ENCODE measurements around the gene KLHL30. TPM values are rescaled to one million over a fixed set of nuclear protein-coding genes. Genes with fewer than 3 reads are reported as not detected.

The KLHL30 gene
- total RNA-seq, 4 donors from 2014 or later, result 0.14 to 5.6 TPM; not detected in 2

GRCh38 chr2:238173692-238174091 lies 35.2 kb downstream of the KLHL30 start:
- in situ Hi-C loops (cut with MboI; ENCODE audit: low pct_ligation_motif_present in 1 of 4, low pct_unique_long_range_greater_than_20kb in 1 of 4, low sequenced_read_pairs in 3 of 4) (no loop called here), intact Hi-C loops (cut with DNase I; ENCODE audit: low total_unique reads) (no loop called here)
- WGBS, 2 donors (ENCODE audit: low coverage in 1 of 2), result 88% methylated on average over 2 of the region's 2 CpGs; no CpG with 5 or more reads in 1 of the 2 donors
- no peak overlapping the region for H3K27ac ChIP-seq
- peaks cover 4 to 25% (median 11%) of the 10 kb centered on the region in 4 donors for H3K4me1 ChIP-seq
- H3K4me3 ChIP-seq, result no peak overlapping the region
- peaks cover 0 to 38% (median 18%) of the 10 kb centered on the region in 4 donors for H3K36me3 ChIP-seq
- no peak for DNase-seq
- TF ChIP-seq POLR2AphosphoS5 (IDR thresholded peaks at IDR 0.05) (no peak), EP300 (IDR thresholded peaks at IDR 0.05; ENCODE audit: low read depth) (no peak), CTCF (IDR thresholded peaks at IDR 0.05) (no peak), POLR2A (IDR thresholded peaks at IDR 0.05) (no peak)
- no peaks in the 10 kb centered on the region for H3K9me3 ChIP-seq
- no peaks in the 10 kb centered on the region for H3K27me3 ChIP-seq

GRCh38 chr2:238174291-238174690 lies 35.8 kb downstream of the KLHL30 start:
- H3K4me1 ChIP-seq, result peaks cover 4 to 20% (median 9%) of the 10 kb centered on the region in 4 donors
- H3K9me3 ChIP-seq, result no peaks in the 10 kb centered on the region
- H3K27ac ChIP-seq, result peak overlapping the region in 1 of 4 donors; percentile 28
- no peak for DNase-seq
- in situ Hi-C loops (cut with MboI; ENCODE audit: low pct_ligation_motif_present in 1 of 4, low pct_unique_long_range_greater_than_20kb in 1 of 4, low sequenced_read_pairs in 3 of 4), result no loop called here
- intact Hi-C loops (cut with DNase I; ENCODE audit: low total_unique reads), result no loop called here
- no peak overlapping the region for H3K4me3 ChIP-seq
- 92 to 100% methylated on average over 1 to 8 of the region's 8 CpGs for WGBS, 2 donors (ENCODE audit: low coverage in 1 of 2)
- TF ChIP-seq EP300 (IDR thresholded peaks at IDR 0.05; ENCODE audit: low read depth) (no peak), CTCF (IDR thresholded peaks at IDR 0.05) (no peak), POLR2A (IDR thresholded peaks at IDR 0.05) (no peak), POLR2AphosphoS5 (IDR thresholded peaks at IDR 0.05) (no peak)
- no peaks in the 10 kb centered on the region for H3K27me3 ChIP-seq
- H3K36me3 ChIP-seq, result peaks cover 0 to 44% (median 21%) of the 10 kb centered on the region in 4 donors

GRCh38 chr2:238174701-238175100 lies 36.2 kb downstream of the KLHL30 start:
- DNase-seq, result peak; percentile 44
- Histone ChIP-seq H3K27me3 (no peaks in the 10 kb centered on the region), H3K4me3 (no peak overlapping the region), H3K9me3 (no peaks in the 10 kb centered on the region), H3K4me1 (peaks cover 4 to 16% (median 6%) of the 10 kb centered on the region in 4 donors), H3K36me3 (peaks cover 0 to 48% (median 23%) of the 10 kb centered on the region in 4 donors), H3K27ac (peak overlapping the region in 1 of 4 donors; percentile 28)
- in situ Hi-C loops (cut with MboI; ENCODE audit: low pct_ligation_motif_present in 1 of 4, low pct_unique_long_range_greater_than_20kb in 1 of 4, low sequenced_read_pairs in 3 of 4) (no loop called here), intact Hi-C loops (cut with DNase I; ENCODE audit: low total_unique reads) (no loop called here)
- TF ChIP-seq POLR2AphosphoS5 (IDR thresholded peaks at IDR 0.05) (peak in 1 of 3 donors; percentile 15), EP300 (IDR thresholded peaks at IDR 0.05; ENCODE audit: low read depth) (no peak), POLR2A (IDR thresholded peaks at IDR 0.05) (peak; percentile 23)
- WGBS, 2 donors (ENCODE audit: low coverage in 1 of 2), result 49% methylated on average over 3 of the region's 3 CpGs; no CpG with 5 or more reads in 1 of the 2 donors

- DNase-seq, result no peak
- Histone ChIP-seq H3K4me1 (peaks cover 0 to 8% (median 0%) of the 10 kb centered on the region in 4 donors), H3K9me3 (no peaks in the 10 kb centered on the region), H3K27ac (peak overlapping the region in 2 of 4 donors; percentile 14 to 54), H3K36me3 (peaks cover 0 to 54% (median 26%) of the 10 kb centered on the region in 4 donors), H3K4me3 (no peak overlapping the region), H3K27me3 (no peaks in the 10 kb centered on the region)
- intact Hi-C loops (cut with DNase I; ENCODE audit: low total_unique reads), result no loop called here
- in situ Hi-C loops (cut with MboI; ENCODE audit: low pct_ligation_motif_present in 1 of 4, low pct_unique_long_range_greater_than_20kb in 1 of 4, low sequenced_read_pairs in 3 of 4), result no loop called here
- TF ChIP-seq POLR2AphosphoS5 (IDR thresholded peaks at IDR 0.05) (peak in 2 of 3 donors; percentile 3 to 30), POLR2A (IDR thresholded peaks at IDR 0.05) (no peak)
These were observed 38.1 kb downstream of the KLHL30 start for GRCh38 chr2:238176613-238177012.

GRCh38 chr2:238180554-238180953 lies 42.1 kb downstream of the KLHL30 start:
- DNase-seq, result no peak
- Histone ChIP-seq H3K27me3 (no peaks in the 10 kb centered on the region), H3K4me1 (no peaks in the 10 kb centered on the region), H3K36me3 (peaks cover 0 to 81% (median 40%) of the 10 kb centered on the region in 4 donors), H3K4me3 (no peak overlapping the region), H3K27ac (no peak overlapping the region), H3K9me3 (no peaks in the 10 kb centered on the region)
- intact Hi-C loops (cut with DNase I; ENCODE audit: low total_unique reads), result no loop called here
- TF ChIP-seq CTCF (IDR thresholded peaks at IDR 0.05), result no peak
- in situ Hi-C loops (cut with MboI; ENCODE audit: low pct_ligation_motif_present in 1 of 4, low pct_unique_long_range_greater_than_20kb in 1 of 4, low sequenced_read_pairs in 3 of 4), result no loop called here
- WGBS, 2 donors (ENCODE audit: low coverage in 1 of 2), result 97% methylated on average over 5 of the region's 5 CpGs; no CpG with 5 or more reads in 1 of the 2 donors

Measured in transverse colon (tissue), 4 donors.